Activated CD4-positive, CD25-positive, alpha-beta regulatory T cell treated with anti-CD3 and anti-CD28 coated beads, Interleukin-2, amount 50 U/mL, for 16 hours (primary cell): ENCODE data around the gene PDCL2.
"Not testable (repeated sequence)": the region's sequence is repeated elsewhere in the genome, so short reads cannot be mapped to it uniquely, and the experiment has no call there.

ENCODE experiments used
- DNase-seq: peaks from one replicate; pipeline ENCODE4 v3.0.0-alpha.2; 2020; ENCODE audit warnings: low read depth, low spot score

The PDCL2 gene

GRCh38 chr4:55588160-55588559, 3.9 kb downstream of the PDCL2 start:
- no peak for DNase-seq

GRCh38 chr4:55582773-55583172, 9.3 kb downstream of the PDCL2 start:
- not testable (repeated sequence) for DNase-seq

DNA sequence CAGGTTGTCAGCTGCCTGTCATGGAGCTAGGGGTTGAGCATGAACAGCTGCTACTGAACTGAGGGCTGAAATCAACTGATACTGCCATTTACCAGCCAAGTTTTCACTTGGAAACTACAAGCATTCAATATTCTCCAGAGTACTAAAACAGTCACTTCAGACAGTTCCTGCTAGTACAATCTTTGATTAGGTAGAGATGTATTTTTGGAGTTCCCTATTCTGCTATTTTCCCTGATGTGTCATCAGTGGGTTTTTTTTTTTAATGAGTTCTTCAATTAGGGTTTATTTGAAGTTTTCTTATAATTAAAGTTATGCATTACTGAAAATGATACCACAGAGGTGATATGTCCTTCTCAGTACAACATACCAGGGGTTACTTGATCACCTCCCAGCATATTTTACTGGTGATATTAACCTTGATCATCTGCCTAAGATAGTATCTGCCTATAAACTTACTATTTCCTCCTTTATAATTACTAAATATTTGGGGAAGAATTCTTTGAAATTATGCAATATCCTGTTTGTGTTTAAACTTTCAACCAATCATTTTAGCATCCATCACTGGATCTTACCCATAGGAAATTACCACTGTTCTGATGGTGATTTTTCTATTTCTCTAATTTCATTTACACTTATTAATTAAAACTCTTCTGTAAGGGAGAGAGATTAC, 13.6 kb downstream of the PDCL2 start:
- DNase-seq, result no peak

DNA sequence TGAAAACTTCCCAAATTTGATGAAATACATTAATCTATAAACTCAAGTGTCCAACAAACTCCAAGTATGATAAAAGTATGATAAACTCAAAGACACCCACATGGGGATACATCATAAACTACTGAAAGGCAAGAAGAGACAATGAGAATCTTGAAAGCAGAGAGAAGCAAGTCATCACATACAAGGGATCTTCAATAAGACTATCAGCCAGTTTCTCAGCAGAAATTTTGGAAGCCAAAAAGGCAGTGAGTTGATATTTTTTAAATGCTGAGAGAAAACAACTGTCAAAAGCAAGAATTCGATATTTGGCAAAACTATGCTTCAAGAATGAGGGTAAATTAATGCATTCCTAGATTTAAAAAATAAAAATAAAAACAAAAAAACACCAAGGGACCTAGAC, 16.5 kb downstream of the PDCL2 start:
- no peak for DNase-seq

- no peak for DNase-seq
Observed at GRCh38 chr4:55574252-55574651, 17.8 kb downstream of the PDCL2 start.

GRCh38 chr4:55571806-55572205, 20.2 kb downstream of the PDCL2 start:
- no peak for DNase-seq

DNA sequence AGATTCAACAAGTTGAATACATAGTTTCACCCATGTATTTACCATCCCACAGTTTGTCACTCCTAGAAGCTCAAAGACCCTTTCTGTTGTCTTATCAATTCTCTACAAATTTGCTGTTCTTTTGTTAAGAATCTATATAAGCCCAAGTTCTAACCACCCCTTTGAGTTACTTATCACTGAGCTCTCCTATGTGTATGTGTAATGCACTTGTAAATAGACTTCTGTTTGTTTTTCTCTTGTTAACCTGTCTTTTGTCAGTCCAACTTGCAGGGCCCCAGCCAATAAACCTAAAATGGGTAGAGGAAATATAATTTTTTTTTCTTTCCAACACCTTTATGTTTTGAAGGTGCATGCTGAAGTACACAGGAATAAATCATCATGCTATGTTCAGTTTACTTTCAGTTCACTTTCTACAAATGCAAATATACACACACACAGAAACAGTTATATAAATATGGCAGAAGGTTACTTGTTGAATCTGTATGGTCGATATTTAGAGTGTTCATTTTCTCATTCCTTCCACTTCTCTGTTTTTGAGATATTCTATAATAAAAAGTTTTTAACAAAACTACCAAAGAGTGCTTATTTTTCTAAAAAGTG, 23.0 kb downstream of the PDCL2 start:
- no peak for DNase-seq

GRCh38 chr4:55561889-55562288, 30.2 kb downstream of the PDCL2 start:
- no peak for DNase-seq

DNA sequence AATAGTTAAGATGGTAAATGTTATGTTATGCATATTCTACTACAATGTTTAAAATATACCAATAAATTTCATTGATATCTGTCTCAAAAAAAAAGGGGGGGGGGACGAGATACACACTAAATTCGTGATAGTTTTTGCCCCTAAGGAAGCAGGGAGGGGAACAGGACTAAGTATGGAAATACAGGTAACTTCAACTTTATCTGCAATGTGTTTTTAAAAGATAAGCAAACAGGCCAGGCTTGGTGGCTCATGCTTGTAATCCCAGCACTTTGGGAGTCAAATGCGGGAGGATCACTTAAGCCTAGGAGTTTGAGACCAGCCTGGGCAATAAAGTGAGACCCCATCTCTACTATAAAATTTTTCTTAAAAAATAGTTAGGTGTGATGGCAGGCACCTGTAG, 31.9 kb downstream of the PDCL2 start:
- no peak for DNase-seq

DNA sequence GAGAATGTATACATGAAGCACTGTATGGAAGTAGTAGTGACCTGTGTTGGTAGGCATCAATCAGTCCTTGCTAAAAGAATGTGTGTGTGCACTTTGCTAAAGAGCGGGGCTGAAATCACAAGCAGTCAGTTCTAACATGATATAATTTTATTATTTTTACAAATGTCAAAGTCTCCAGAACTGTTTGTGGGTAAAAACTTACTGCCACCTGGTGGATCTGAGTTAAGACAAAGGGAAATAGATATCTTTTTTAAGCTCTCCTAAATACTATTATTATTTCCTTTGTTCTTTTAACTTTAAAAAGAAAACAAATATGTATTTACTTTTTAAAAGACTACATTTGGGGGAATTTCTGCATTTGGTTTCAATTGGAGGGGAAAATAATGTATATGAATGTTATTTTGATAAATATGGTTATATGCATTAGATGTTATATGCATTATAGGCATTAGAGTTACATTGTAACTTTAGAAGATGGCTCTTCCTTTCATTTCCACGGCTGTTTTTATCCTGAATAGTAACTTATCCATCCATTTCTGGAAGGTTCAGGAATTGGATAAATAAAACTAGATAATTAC, 37.5 kb downstream of the PDCL2 start:
- no peak for DNase-seq

- no peak for DNase-seq
Observed at GRCh38 chr4:55553441-55554201, 38.4 kb downstream of the PDCL2 start.

- DNase-seq, result not testable (repeated sequence)
Observed at GRCh38 chr4:55551964-55552363, 40.1 kb downstream of the PDCL2 start.

DNA sequence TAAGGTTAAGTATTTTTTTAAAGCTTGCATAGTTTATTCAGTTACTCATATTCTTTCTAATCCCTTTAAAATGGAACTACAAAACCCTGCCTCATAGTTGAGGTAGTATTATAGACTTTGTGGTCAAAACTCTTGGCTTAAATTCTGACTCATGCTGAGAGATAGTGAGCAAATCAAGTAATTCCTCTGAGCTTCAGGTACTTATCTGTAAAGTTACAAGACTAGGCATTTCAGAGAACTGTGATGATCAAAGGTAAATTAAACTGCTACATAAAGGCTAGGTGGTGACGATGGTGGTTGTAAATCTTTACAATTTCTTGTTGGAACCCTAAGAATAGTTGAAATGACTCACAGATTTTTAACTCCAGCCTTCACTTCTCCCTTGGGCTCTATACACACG, 42.2 kb downstream of the PDCL2 start:
- no peak for DNase-seq

DNA sequence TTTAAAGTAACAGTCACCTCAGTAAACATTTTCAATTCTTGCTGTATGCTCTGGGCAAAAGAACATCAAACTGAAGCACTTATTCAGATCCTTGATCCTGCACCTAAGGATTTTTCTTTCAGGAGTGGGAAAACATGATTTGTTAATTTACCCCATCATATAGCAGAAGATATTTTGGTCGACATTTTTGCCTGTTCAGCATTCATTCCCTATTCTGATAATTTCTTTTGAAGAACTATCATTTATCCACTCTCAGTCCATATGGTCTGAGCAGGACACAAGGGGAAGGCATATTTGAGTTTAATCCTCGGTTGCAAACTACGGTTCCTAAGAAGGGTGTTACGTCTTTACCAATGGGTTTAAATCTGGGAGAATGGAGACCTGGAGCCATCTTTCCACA, 44.1 kb downstream of the PDCL2 start:
- no peak for DNase-seq

GRCh38 chr4:55547466-55547770, 44.6 kb downstream of the PDCL2 start:
- no peak for DNase-seq

- DNase-seq, result peak; percentile 61
Observed at GRCh38 chr4:55546756-55547465, 45.1 kb downstream of the PDCL2 start, which contains the start of gene CLOCK. TSS of gene CLOCK (minus strand) at chr4:55546909. CDS start at chr4:55482785, 64,124 bp downstream.

- DNase-seq, result no peak
Observed at GRCh38 chr4:55546506-55546755, 45.6 kb downstream of the PDCL2 start.

GRCh38 chr4:55545641-55546505, 46.2 kb downstream of the PDCL2 start:
- peak; percentile 15 for DNase-seq

DNA sequence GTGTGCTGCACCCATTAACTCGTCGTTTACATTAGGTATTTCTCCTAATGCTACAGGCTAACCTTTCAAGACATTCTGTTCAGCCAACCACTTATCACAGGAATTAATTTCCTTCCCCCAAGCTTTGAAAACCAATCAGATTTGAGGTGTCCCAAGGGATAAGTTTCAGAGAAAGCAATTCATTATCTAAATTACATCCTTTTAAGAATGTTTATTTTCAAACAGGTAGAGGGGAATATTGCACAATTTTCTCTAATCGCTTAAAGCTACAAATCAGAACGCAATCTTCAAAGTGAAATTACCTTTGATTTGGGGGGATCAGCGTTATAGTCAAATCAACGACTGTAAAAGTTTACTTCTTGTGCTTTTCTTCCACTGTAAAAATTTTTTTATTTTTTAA, 46.9 kb downstream of the PDCL2 start:
- DNase-seq, result no peak

DNA sequence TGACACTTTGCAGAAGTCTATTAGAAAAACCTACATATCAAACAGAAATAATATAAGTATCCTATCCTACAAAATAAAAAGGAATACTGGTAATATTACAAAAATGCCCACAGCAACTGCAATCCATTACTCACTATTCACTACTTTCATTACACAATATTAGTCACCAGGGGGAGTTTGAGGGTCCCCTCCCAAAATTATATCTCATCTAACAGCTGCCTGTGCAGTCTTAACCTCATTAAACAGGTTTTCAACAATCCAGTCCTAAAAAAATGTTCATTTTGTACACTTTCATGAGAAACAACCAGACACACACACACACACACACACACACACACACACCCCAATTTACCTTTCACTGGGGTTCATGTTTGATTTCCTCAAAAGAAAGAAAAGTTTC, 48.2 kb downstream of the PDCL2 start:
- DNase-seq, result no peak

DNA sequence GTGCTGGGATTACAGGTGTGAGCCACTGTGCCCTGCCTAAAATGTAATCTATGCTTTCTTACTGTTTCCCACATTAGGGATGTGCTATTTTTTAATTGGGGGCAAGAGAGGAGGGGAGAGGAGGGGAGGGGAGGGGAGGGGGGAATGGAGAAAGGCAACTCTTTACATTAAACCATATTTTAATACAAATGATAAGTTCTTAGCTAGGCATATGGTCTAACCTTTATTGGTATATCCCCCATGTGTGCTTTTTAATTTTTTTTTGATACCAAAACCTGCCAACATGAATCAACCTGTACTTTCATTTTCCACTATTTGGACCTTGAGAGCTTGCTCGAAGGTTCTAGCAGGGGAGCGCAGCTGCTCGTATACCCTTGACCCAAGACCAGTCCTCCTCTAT, 51.8 kb downstream of the PDCL2 start:
- no peak for DNase-seq
